ENCODE data around the gene MCEE.
A peak's percentile ranks its signal among the peaks of the same experiment; 100 is the strongest.
"Not testable (repeated sequence)": the region's sequence is repeated elsewhere in the genome, so short reads cannot be mapped to it uniquely, and the experiment has no call there.

Gene MCEE
- 3.4 to 9.5 reads per million in 2 donors for total RNA-seq

- peak; percentile 74 to 94 (median 84) for DNase-seq
Observed at GRCh38 chr2:71130152-71130904, at the start of gene MCEE, which contains the start of gene MPHOSPH10. Gene MCEE, minus strand, starts transcription at chr2:71130229. Its CDS starts 10 bp downstream, at chr2:71130219. Gene MPHOSPH10, plus strand, starts transcription at chr2:71130634. Its CDS starts 32 bp downstream, at chr2:71130666.

GRCh38 chr2:71178836-71179235 lies 48.8 kb upstream of the MCEE start:
- DNase-seq: not testable (repeated sequence)

- no peak for DNase-seq
Observed at GRCh38 chr2:71174207-71174606, 44.2 kb upstream of the MCEE start.

GRCh38 chr2:71173096-71173495 lies 43.1 kb upstream of the MCEE start:
- DNase-seq: no peak

GRCh38 chr2:71166812-71167211 lies 36.8 kb upstream of the MCEE start:
- no peak for DNase-seq

GRCh38 chr2:71157124-71157793 lies 27.2 kb upstream of the MCEE start:
- DNase-seq: peak in 3 of 5 experiments; percentile 32 to 40 (median 40)

GRCh38 chr2:71156573-71156972 lies 26.5 kb upstream of the MCEE start:
- DNase-seq: no peak

GRCh38 chr2:71155846-71156245 lies 25.8 kb upstream of the MCEE start:
- no peak for DNase-seq

GRCh38 chr2:71154798-71155197 lies 24.8 kb upstream of the MCEE start:
- peak in 1 of 5 experiments; percentile 55 for DNase-seq

GRCh38 chr2:71154279-71154678 lies 24.2 kb upstream of the MCEE start:
- DNase-seq: no peak

- no peak for DNase-seq
Observed at GRCh38 chr2:71153585-71154224, 23.7 kb upstream of the MCEE start.

- no peak for DNase-seq
Observed at GRCh38 chr2:71151620-71152019, 21.6 kb upstream of the MCEE start.

GRCh38 chr2:71150082-71150816 lies 20.2 kb upstream of the MCEE start:
- DNase-seq: no peak

- DNase-seq: no peak
Observed at GRCh38 chr2:71148506-71149063, 18.6 kb upstream of the MCEE start.

- no peak for DNase-seq
Observed at GRCh38 chr2:71143782-71144181, 13.8 kb upstream of the MCEE start.

GRCh38 chr2:71136174-71136573 lies 6.1 kb upstream of the MCEE start:
- no peak for DNase-seq

GRCh38 chr2:71133603-71134002 lies 3.6 kb upstream of the MCEE start:
- DNase-seq: no peak

- not testable (repeated sequence) for DNase-seq
Observed at GRCh38 chr2:71131387-71132166, 1.5 kb upstream of the MCEE start.

GRCh38 chr2:71130905-71131244 lies 846 bp upstream of the MCEE start:
- peak in 1 of 5 experiments; percentile 62 for DNase-seq

GRCh38 chr2:71129902-71130151 lies 202 bp downstream of the MCEE start:
- DNase-seq: no peak

GRCh38 chr2:71129114-71129901 lies 721 bp downstream of the MCEE start:
- no peak for DNase-seq

Measured in T-helper 2 cell (primary cell).